GM18909 (cell line): ENCODE results near the gene ACYP2.
"Not testable (repeated sequence)": the region's sequence is repeated elsewhere in the genome, so short reads cannot be mapped to it uniquely, and the experiment has no call there.

ENCODE experiments used
- ATAC-seq: cut with Tn5 transposase; IDR thresholded peaks from one replicate; pipeline ENCODE4 v1.9.1; 2021; ENCODE audit warnings: mild to moderate bottlenecking; ENCODE audit not compliant: unreplicated experiment, poor library complexity

Gene ACYP2

GRCh38 chr2:54306556-54306955, 191.1 kb downstream of the ACYP2 start:
- ATAC-seq, result no peak

- no peak for ATAC-seq
Measured at GRCh38 chr2:54308186-54308585, 192.8 kb downstream of the ACYP2 start.

GRCh38 chr2:54308782-54309181, 193.4 kb downstream of the ACYP2 start:
- no peak for ATAC-seq

GRCh38 chr2:54310311-54310710, 194.9 kb downstream of the ACYP2 start:
- no peak for ATAC-seq

- ATAC-seq, result no peak
Measured at GRCh38 chr2:54310961-54311360, 195.5 kb downstream of the ACYP2 start.

GRCh38 chr2:54313147-54313546, 197.7 kb downstream of the ACYP2 start:
- no peak for ATAC-seq

- no peak for ATAC-seq
Measured at GRCh38 chr2:54317973-54318372, 202.6 kb downstream of the ACYP2 start.

- ATAC-seq, result no peak
Measured at GRCh38 chr2:54318821-54319220, 203.4 kb downstream of the ACYP2 start.

- ATAC-seq, result no peak
Measured at GRCh38 chr2:54321047-54321446, 205.6 kb downstream of the ACYP2 start.

GRCh38 chr2:54324517-54324916, 209.1 kb downstream of the ACYP2 start:
- ATAC-seq, result not testable (repeated sequence)

- no peak for ATAC-seq
Measured at GRCh38 chr2:54325148-54325547, 209.7 kb downstream of the ACYP2 start.

GRCh38 chr2:54329482-54330161, 214.2 kb downstream of the ACYP2 start:
- no peak for ATAC-seq

GRCh38 chr2:54330162-54330925, 214.9 kb downstream of the ACYP2 start:
- peak; percentile 98 for ATAC-seq

GRCh38 chr2:54330926-54331835, 215.8 kb downstream of the ACYP2 start:
- ATAC-seq, result no peak

GRCh38 chr2:54332386-54332785, 217.0 kb downstream of the ACYP2 start:
- no peak for ATAC-seq

- no peak for ATAC-seq
Measured at GRCh38 chr2:54336136-54336976, 220.9 kb downstream of the ACYP2 start.

GRCh38 chr2:54336977-54337255, 221.5 kb downstream of the ACYP2 start:
- no peak for ATAC-seq

GRCh38 chr2:54341656-54342055, 226.2 kb downstream of the ACYP2 start:
- ATAC-seq, result no peak

- no peak for ATAC-seq
Measured at GRCh38 chr2:54342603-54343002, 227.2 kb downstream of the ACYP2 start.

- ATAC-seq, result no peak
Measured at GRCh38 chr2:54347622-54348021, 232.2 kb downstream of the ACYP2 start.
